HepG2 (cell line): ENCODE results near the gene DDAH1. TPM values are rescaled to one million over a fixed set of nuclear protein-coding genes. Genes with fewer than 3 reads are reported as not detected.
A peak's percentile ranks its signal among the peaks of the same experiment; 100 is the strongest.

Experiments used
- ATAC-seq: fragments of 200-7000 bp; cut with Tn5 transposase; 3 replicates; pipeline ENCODE4 v1.9.1; 2020; ENCODE audit warnings: mild to moderate bottlenecking, moderate library complexity
- BruUV-seq: library from RNA; stranded (reverse); fragments of 400-500 nt; replicated peaks from 2 replicates; lab custom pipeline; 2021; lab: Mats Ljungman, UMichigan
- CTCF ChIA-PET: fragments of 300-600 bp; formaldehyde crosslinking; extraction: SDS; loops from one replicate; lab custom pipeline; 2021; ENCODE audit warnings: low total read pairs, inconsistent platforms, low intra/inter-chr PET ratio; lab: Yijun Ruan, JAX
- POLR2A ChIA-PET: fragments of 350-600 bp; sonication (Branson Sonifier 250); formaldehyde crosslinking; loops from one replicate; lab custom pipeline; 2020; ENCODE audit warnings: antibody characterized with exemption, inconsistent platforms; lab: Yijun Ruan, JAX
- DNase-seq: peaks from one replicate; pipeline ENCODE4 v3.0.0-alpha.2; 2015; ENCODE audit warnings: low spot score
- FAIRE-seq: peaks from 3 replicates; lab custom pipeline; 2011; peaks lifted over from hg19 to GRCh38; lab: Jason Lieb, UNC
- H2AFZ ChIP-seq: one replicate; pipeline ENCODE4 v1.6.1; 2011; ENCODE audit warnings: low read length, inconsistent platforms
- H3K27ac ChIP-seq: fragments of 300-600 bp; 3 replicates; pipeline ENCODE4 v1.8.0; 2011; ENCODE audit warnings: mixed run types, mild to moderate bottlenecking, mixed read lengths, low read length, inconsistent platforms; ENCODE audit not compliant: insufficient read depth; ENCODE audit errors: extremely low read length
- H3K27me3 ChIP-seq, 2 experiments: fragments of 200-600 bp in 1 of 2; 2 replicates in 1 of 2; 3 replicates in 1 of 2; pipeline versions ENCODE4 v1.6.0 to v1.8.0; 2011; ENCODE audit warnings: low read length in 2 of 2, mild to moderate bottlenecking in 2 of 2, moderate library complexity in 2 of 2, inconsistent platforms in 1 of 2; ENCODE audit not compliant: insufficient read depth in 2 of 2, control insufficient read depth in 1 of 2
- H3K36me3 ChIP-seq, 2 experiments: fragments of 200-600 bp in 1 of 2; replicated peaks in 1 of 2; 2 replicates in 1 of 2; 3 replicates in 1 of 2; pipeline versions ENCODE4 v1.5.1 to v1.8.0; 2011; ENCODE audit warnings: low read length in 2 of 2, inconsistent platforms in 1 of 2; ENCODE audit not compliant: insufficient read depth in 2 of 2, control insufficient read depth in 1 of 2
- H3K4me1 ChIP-seq: 2 replicates; pipeline ENCODE4 v1.5.1; 2012; ENCODE audit warnings: low read length, inconsistent platforms; ENCODE audit not compliant: insufficient read depth
- H3K4me2 ChIP-seq: 2 replicates; pipeline ENCODE4 v1.6.0; 2011; ENCODE audit warnings: low read depth, low read length, inconsistent platforms
- H3K4me3 ChIP-seq, 3 experiments: fragments of 200-600 bp in 1 of 3; sonication (generic), shearing (Covaris generic) in 1 of 3; replicated peaks in 1 of 3; 2 replicates each; pipeline ENCODE4 v1.5.1; 2011 to 2016; ENCODE audit warnings: low read length in 3 of 3, inconsistent platforms in 2 of 3, low read depth in 2 of 3, mild to moderate bottlenecking in 2 of 3, control low read depth in 1 of 3, mixed read lengths in 1 of 3; ENCODE audit not compliant: insufficient read depth in 1 of 3
- H3K79me2 ChIP-seq: one replicate; pipeline ENCODE4 v1.6.1; 2011; ENCODE audit warnings: low read length, inconsistent platforms; ENCODE audit not compliant: insufficient read depth
- H3K9ac ChIP-seq: 2 replicates; pipeline ENCODE4 v1.6.0; 2011; ENCODE audit warnings: mild to moderate bottlenecking, low read depth, low read length, inconsistent platforms; ENCODE audit not compliant: insufficient read depth
- H3K9me3 ChIP-seq: 2 replicates; pipeline ENCODE4 v1.5.1; 2012; ENCODE audit warnings: mild to moderate bottlenecking, low read length
- H4K20me1 ChIP-seq: 2 replicates; pipeline ENCODE4 v1.6.0; 2011; ENCODE audit warnings: inconsistent platforms, mild to moderate bottlenecking, low read length, moderate library complexity; ENCODE audit not compliant: insufficient read depth
- ATF7 ChIP-seq, 2 experiments: fragments of 450-650 bp in 1 of 2; sonication (generic) in 1 of 2; formaldehyde crosslinking in 1 of 2; IDR thresholded peaks; 2 replicates each; pipeline versions ENCODE4 v1.4.0 to v1.6.1; 2016 to 2020; ENCODE audit warnings: antibody characterized with exemption in 1 of 2, mild to moderate bottlenecking in 1 of 2, missing genetic modification reagents in 1 of 2
- ELF3 ChIP-seq: IDR thresholded peaks from 2 replicates; pipeline ENCODE4 v1.6.1; 2016; ENCODE audit warnings: missing genetic modification reagents, missing compliant biosample characterization
- FOXK1 ChIP-seq: sonication (generic); formaldehyde crosslinking; IDR thresholded peaks from 2 replicates; pipeline ENCODE4 v1.4.0; 2020; ENCODE audit warnings: low read depth, missing genetic modification reagents, borderline replicate concordance
- GTF3A ChIP-seq: sonication (generic); formaldehyde crosslinking; conservative IDR thresholded peaks from 2 replicates; pipeline ENCODE4 v1.4.0; 2020; ENCODE audit warnings: mild to moderate bottlenecking, missing genetic modification reagents
- MTA1 ChIP-seq: sonication (generic); formaldehyde crosslinking; IDR thresholded peaks from 2 replicates; pipeline ENCODE4 v1.4.0; 2020; ENCODE audit warnings: missing genetic modification reagents, mild to moderate bottlenecking, borderline replicate concordance
- POLR2A ChIP-seq, 2 experiments: IDR thresholded peaks; 2 replicates each; pipeline ENCODE4 v1.6.1; 2011; ENCODE audit warnings: low read depth in 2 of 2, low read length in 2 of 2, mild to moderate bottlenecking in 1 of 2, moderate library complexity in 1 of 2; ENCODE audit not compliant: insufficient read depth in 1 of 2
- REL ChIP-seq: sonication (generic); formaldehyde crosslinking; conservative IDR thresholded peaks from 2 replicates; pipeline ENCODE4 v1.8.0; 2022; ENCODE audit warnings: mild to moderate bottlenecking, missing genetic modification reagents, moderate library complexity
- ZBTB21 ChIP-seq: sonication (generic); formaldehyde crosslinking; IDR thresholded peaks from 2 replicates; pipeline ENCODE4 v1.4.0; 2020; ENCODE audit warnings: missing genetic modification reagents
- ZNF235 ChIP-seq: sonication (generic); formaldehyde crosslinking; IDR thresholded peaks from 2 replicates; pipeline ENCODE4 v1.8.1; 2023; ENCODE audit warnings: mild to moderate bottlenecking, missing genetic modification reagents, borderline replicate concordance
- ZNF367 ChIP-seq: sonication (generic); formaldehyde crosslinking; IDR thresholded peaks from 2 replicates; pipeline ENCODE4 v1.4.0; 2020; ENCODE audit warnings: missing genetic modification reagents, borderline replicate concordance
- WGBS: methylation state at CpG from one replicate; pipeline ENCODE4 v1.1.6; 2017; ENCODE audit warnings: low lambda C conversion rate; 5-methylcytosine and 5-hydroxymethylcytosine counted together
- in situ Hi-C: cut with HindIII; loops from 2 replicates; pipeline ENCODE4 v1.10.0; 2017; ENCODE audit warnings: low pct_unique_long_range_greater_than_20kb; ENCODE audit not compliant: extremely low pct_ligation_motif_present
- intact Hi-C: fragments of 100-400 bp; cut with micrococcal nuclease; formaldehyde crosslinking; loops from one replicate; pipeline ENCODE4 v1.10.0; 2022; ENCODE audit not compliant: unreplicated experiment
- polyA plus RNA-seq, 8 experiments: library from polyadenylated mRNA; depleted of rRNA in 3 of 8; stranded (reverse) in 7 of 8; unstranded in 1 of 8; fragments of >200 nt; fragmentation: Illumina TruSeq in 4 of 8; extraction: Trizol in 4 of 8; gene quantifications; 2 replicates each; pipeline versions ENCODE4 v1.2.1 to v1.2.3, GENCODE V29; 2011 to 2016; ENCODE audit warnings: low read depth in 4 of 8, missing spikeins in 1 of 8, mixed read lengths in 1 of 8; ENCODE audit not compliant: insufficient read depth in 1 of 8
- total RNA-seq, 5 experiments: library from RNA; depleted of rRNA; stranded (reverse); fragments of >200 nt; fragmentation: Illumina TruSeq; extraction: Trizol; gene quantifications; 2 replicates each; pipeline ENCODE4 v1.2.3, GENCODE V29; 2016; ENCODE audit warnings: low read depth in 1 of 5
- TF ChIP-seq, protein P1 (sequence below): sonication (generic); formaldehyde crosslinking; conservative IDR thresholded peaks from 2 replicates; pipeline ENCODE4 v1.8.0; 2022; ENCODE audit warnings: mild to moderate bottlenecking, moderate library complexity, missing genetic modification reagents
- TF ChIP-seq, protein P2 (sequence below): sonication (generic); formaldehyde crosslinking; IDR thresholded peaks from 2 replicates; pipeline ENCODE4 v1.5.0; 2020; ENCODE audit warnings: mild to moderate bottlenecking, low read depth, missing genetic modification reagents, borderline replicate concordance
- TF ChIP-seq, protein P3 (sequence below): sonication (generic); formaldehyde crosslinking; IDR thresholded peaks from 2 replicates; pipeline ENCODE4 v1.8.1; 2022; ENCODE audit warnings: low read depth, mild to moderate bottlenecking, missing genetic modification reagents
- TF ChIP-seq, protein P4 (sequence below): sonication (generic); formaldehyde crosslinking; IDR thresholded peaks from 2 replicates; pipeline ENCODE4 v1.5.0; 2020; ENCODE audit warnings: missing genetic modification reagents, mild to moderate bottlenecking, borderline replicate concordance
- TF ChIP-seq, protein P5 (sequence below): IDR thresholded peaks from 2 replicates; pipeline ENCODE4 v1.6.1; 2012; ENCODE audit warnings: inconsistent platforms

Gene DDAH1
- total and polyA plus RNA-seq, 2 of the 13 experiments (the other 11 are each of a cell fraction or from before 2014, with no cell fraction given): 39.7 to 64.4 TPM

DNA sequence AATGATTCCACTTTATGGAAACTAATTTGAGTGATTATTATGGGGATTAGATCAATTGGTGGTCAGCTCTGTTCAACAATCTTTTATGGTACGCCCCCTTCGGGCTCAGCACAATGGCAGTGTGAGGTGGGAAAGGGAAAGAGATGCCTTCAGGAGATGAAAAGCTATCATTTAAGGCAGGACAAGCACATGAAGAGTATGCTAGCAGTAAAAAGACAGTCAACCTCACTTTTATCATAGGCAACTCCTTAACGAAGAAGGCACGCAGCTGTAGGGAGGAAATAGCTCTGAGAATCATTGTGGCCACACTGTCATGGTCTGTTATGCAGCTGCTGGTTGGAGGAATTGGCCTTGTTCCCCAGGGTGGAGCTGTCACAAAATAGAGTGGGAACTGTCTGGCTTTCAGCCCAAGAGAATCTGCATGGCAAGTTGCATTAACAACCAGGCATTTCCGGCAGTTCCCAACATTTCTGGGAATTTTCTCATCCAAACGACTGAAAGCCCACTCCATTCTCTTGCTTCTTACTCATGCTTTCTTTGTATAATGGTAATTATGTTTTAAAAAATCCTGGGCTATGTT, 134.2 kb downstream of the DDAH1 start (continued):
- TF ChIP-seq, protein P1, sequence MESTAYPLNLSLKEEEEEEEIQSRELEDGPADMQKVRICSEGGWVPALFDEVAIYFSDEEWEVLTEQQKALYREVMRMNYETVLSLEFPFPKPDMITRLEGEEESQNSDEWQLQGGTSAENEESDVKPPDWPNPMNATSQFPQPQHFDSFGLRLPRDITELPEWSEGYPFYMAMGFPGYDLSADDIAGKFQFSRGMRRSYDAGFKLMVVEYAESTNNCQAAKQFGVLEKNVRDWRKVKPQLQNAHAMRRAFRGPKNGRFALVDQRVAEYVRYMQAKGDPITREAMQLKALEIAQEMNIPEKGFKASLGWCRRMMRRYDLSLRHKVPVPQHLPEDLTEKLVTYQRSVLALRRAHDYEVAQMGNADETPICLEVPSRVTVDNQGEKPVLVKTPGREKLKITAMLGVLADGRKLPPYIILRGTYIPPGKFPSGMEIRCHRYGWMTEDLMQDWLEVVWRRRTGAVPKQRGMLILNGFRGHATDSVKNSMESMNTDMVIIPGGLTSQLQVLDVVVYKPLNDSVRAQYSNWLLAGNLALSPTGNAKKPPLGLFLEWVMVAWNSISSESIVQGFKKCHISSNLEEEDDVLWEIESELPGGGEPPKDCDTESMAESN (CRISPR knock-in tag): no peak
- TF ChIP-seq POLR2A (IDR thresholded peaks at IDR 0.05; ENCODE audit: insufficient read depth in 1 of 2, low read depth in 2 of 2, low read length in 2 of 2) (no peak), ATF7 (IDR thresholded peaks at IDR 0.05) (no peak), ATF7 (CRISPR knock-in tag; IDR thresholded peaks at IDR 0.05) (no peak)
- TF ChIP-seq, all 625 proteins: peak for 0

DNA sequence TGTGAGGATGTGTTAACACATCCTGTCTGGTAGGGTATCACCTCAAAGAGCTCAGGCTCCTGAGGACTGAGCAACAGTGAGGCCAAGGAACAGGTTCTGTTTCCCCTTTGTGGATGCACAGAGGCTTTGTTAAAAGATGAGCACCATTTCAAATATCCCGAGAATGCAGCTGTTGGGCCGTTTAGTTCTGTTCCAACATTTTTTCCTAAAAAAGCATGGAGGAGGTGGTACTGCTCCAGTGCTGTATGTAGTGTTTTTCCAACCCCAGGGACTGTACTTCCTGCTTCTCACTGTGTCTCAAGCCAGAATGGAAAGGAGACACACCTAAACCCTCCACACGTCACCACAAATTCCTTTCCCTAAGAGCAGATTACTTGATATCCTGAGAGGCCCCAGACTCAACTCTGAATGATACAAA, 134.7 kb downstream of the DDAH1 start:
- Histone ChIP-seq H3K36me3 (peaks cover 0 to 1% of the 10 kb centered on the region in 2 experiments; a peak in 1 of 5 replicates), H3K27me3 (no peaks in the 10 kb centered on the region), H3K4me3 (no peak overlapping the region), H3K9ac (no peak overlapping the region; the same call in 1 of the 2 replicates), H3K4me2 (no peak overlapping the region), H3K79me2 (peaks cover 5% of the 10 kb centered on the region), H2AFZ (no peak overlapping the region), H3K9me3 (no peaks in the 10 kb centered on the region), H3K27ac (peak overlapping the region; percentile 83), H3K4me1 (peaks cover 59% of the 10 kb centered on the region), H4K20me1 (no peaks in the 10 kb centered on the region)
- CTCF ChIA-PET: no interaction called here
- no peak for ATAC-seq
- FAIRE-seq: no peak
- no TSS peak for BruUV-seq
- POLR2A ChIA-PET: interaction anchor here (1.9 to 2.0 kb wide), 2 partner anchors 9 to 251 kb away, joined by 6 to 7 read pairs; partner anchors contain the start of gene CCN1
- intact Hi-C loops (no loop called here), in situ Hi-C loops (no loop called here)
- peak; percentile 15 for DNase-seq
- WGBS: 80% methylated on average over 3 of the region's 3 CpGs
- TF ChIP-seq FOXK1: no peak
- TF ChIP-seq ZBTB21 (CRISPR knock-in tag): no peak
- no peak for TF ChIP-seq GTF3A (CRISPR knock-in tag)
- no peak for TF ChIP-seq ZNF235 (CRISPR knock-in tag)
- TF ChIP-seq ELF3 (CRISPR knock-in tag): no peak
- TF ChIP-seq, protein P2, sequence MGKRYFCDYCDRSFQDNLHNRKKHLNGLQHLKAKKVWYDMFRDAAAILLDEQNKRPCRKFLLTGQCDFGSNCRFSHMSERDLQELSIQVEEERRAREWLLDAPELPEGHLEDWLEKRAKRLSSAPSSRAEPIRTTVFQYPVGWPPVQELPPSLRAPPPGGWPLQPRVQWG (CRISPR knock-in tag): no peak
- TF ChIP-seq, protein P3, sequence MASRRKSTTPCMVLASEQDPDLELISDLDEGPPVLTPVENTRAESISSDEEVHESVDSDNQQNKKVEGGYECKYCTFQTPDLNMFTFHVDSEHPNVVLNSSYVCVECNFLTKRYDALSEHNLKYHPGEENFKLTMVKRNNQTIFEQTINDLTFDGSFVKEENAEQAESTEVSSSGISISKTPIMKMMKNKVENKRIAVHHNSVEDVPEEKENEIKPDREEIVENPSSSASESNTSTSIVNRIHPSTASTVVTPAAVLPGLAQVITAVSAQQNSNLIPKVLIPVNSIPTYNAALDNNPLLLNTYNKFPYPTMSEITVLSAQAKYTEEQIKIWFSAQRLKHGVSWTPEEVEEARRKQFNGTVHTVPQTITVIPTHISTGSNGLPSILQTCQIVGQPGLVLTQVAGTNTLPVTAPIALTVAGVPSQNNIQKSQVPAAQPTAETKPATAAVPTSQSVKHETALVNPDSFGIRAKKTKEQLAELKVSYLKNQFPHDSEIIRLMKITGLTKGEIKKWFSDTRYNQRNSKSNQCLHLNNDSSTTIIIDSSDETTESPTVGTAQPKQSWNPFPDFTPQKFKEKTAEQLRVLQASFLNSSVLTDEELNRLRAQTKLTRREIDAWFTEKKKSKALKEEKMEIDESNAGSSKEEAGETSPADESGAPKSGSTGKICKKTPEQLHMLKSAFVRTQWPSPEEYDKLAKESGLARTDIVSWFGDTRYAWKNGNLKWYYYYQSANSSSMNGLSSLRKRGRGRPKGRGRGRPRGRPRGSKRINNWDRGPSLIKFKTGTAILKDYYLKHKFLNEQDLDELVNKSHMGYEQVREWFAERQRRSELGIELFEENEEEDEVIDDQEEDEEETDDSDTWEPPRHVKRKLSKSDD (CRISPR knock-in tag): no peak
- TF ChIP-seq, protein P4, sequence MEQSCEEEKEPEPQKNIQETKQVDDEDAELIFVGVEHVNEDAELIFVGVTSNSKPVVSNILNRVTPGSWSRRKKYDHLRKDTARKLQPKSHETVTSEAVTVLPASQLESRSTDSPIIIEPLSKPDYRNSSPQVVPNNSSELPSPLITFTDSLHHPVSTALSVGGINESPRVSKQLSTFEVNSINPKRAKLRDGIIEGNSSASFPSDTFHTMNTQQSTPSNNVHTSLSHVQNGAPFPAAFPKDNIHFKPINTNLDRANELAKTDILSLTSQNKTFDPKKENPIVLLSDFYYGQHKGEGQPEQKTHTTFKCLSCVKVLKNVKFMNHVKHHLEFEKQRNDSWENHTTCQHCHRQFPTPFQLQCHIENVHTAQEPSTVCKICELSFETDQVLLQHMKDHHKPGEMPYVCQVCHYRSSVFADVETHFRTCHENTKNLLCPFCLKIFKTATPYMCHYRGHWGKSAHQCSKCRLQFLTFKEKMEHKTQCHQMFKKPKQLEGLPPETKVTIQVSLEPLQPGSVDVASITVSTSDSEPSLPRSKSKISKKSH (CRISPR knock-in tag): no peak
- TF ChIP-seq ZNF367 (CRISPR knock-in tag): no peak
- TF ChIP-seq, protein P5, sequence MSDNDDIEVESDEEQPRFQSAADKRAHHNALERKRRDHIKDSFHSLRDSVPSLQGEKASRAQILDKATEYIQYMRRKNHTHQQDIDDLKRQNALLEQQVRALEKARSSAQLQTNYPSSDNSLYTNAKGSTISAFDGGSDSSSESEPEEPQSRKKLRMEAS: no peak
- TF ChIP-seq REL (CRISPR knock-in tag): no peak
- TF ChIP-seq MTA1 (CRISPR knock-in tag): no peak
